Stimulated activated CD4-positive, alpha-beta T cell treated with anti-CD3 and anti-CD28 coated beads, Interleukin-12 subunit alpha, Interleukin-12 subunit beta, amount 100 ng/mL, for 48 hours (primary cell): ENCODE data around the gene MAPK6.
"Not testable (repeated sequence)": the region's sequence is repeated elsewhere in the genome, so short reads cannot be mapped to it uniquely, and the experiment has no call there.

Source experiments
- DNase-seq, 3 donors: peaks; one replicate each; pipeline ENCODE4 v3.0.0-alpha.2; 2020; ENCODE audit warnings: low read depth in 2 of 3, low spot score in 1 of 3

Gene MAPK6

GRCh38 chr15:52018693-52019393 is at the start of gene MAPK6:
Gene MAPK6 (plus strand): TSS chr15:52019219. CDS start chr15:52046461, 27,242 bp downstream.
- peak; percentile 89 to 93 (median 92) for DNase-seq

- no peak for DNase-seq
Observed at GRCh38 chr15:51969728-51970127, 49.3 kb upstream of the MAPK6 start.

- DNase-seq, result no peak
Observed at GRCh38 chr15:51970132-51970817, 48.7 kb upstream of the MAPK6 start.

GRCh38 chr15:51971032-51971374 is 48.0 kb upstream of the MAPK6 start:
- DNase-seq, result no peak

GRCh38 chr15:51971375-51972133 is 47.5 kb upstream of the MAPK6 start, which contains the start of gene LEO1:
Gene LEO1 (minus strand): TSS chr15:51971778. CDS start chr15:51971745, 33 bp downstream.
- peak; percentile 81 to 91 (median 83) for DNase-seq

- DNase-seq, result no peak
Observed at GRCh38 chr15:51973220-51973619, 45.8 kb upstream of the MAPK6 start.

GRCh38 chr15:51973775-51974174 is 45.2 kb upstream of the MAPK6 start:
- no peak for DNase-seq

- peak; percentile 32 to 41 (median 34) for DNase-seq
Observed at GRCh38 chr15:51982013-51982769, 36.8 kb upstream of the MAPK6 start.

GRCh38 chr15:51982770-51983103 is 36.3 kb upstream of the MAPK6 start:
- no peak for DNase-seq

GRCh38 chr15:51991141-51991540 is 27.9 kb upstream of the MAPK6 start:
- no peak for DNase-seq

GRCh38 chr15:51992953-51993352 is 26.1 kb upstream of the MAPK6 start:
- DNase-seq, result no peak

- no peak for DNase-seq
Observed at GRCh38 chr15:52002351-52002750, 16.7 kb upstream of the MAPK6 start.

- DNase-seq, result not testable (repeated sequence)
Observed at GRCh38 chr15:52003089-52003488, 15.9 kb upstream of the MAPK6 start.

GRCh38 chr15:52003710-52004109 is 15.3 kb upstream of the MAPK6 start:
- no peak for DNase-seq

GRCh38 chr15:52004806-52005205 is 14.2 kb upstream of the MAPK6 start:
- no peak for DNase-seq

- no peak for DNase-seq
Observed at GRCh38 chr15:52005748-52006701, 13.0 kb upstream of the MAPK6 start.

- DNase-seq, result no peak
Observed at GRCh38 chr15:52006702-52007340, 12.2 kb upstream of the MAPK6 start.

- no peak for DNase-seq
Observed at GRCh38 chr15:52008359-52008697, 10.7 kb upstream of the MAPK6 start.

- DNase-seq, result no peak
Observed at GRCh38 chr15:52008698-52009434, 10.2 kb upstream of the MAPK6 start.
